ENCODE measurements around the gene TMEM50A.

DNA sequence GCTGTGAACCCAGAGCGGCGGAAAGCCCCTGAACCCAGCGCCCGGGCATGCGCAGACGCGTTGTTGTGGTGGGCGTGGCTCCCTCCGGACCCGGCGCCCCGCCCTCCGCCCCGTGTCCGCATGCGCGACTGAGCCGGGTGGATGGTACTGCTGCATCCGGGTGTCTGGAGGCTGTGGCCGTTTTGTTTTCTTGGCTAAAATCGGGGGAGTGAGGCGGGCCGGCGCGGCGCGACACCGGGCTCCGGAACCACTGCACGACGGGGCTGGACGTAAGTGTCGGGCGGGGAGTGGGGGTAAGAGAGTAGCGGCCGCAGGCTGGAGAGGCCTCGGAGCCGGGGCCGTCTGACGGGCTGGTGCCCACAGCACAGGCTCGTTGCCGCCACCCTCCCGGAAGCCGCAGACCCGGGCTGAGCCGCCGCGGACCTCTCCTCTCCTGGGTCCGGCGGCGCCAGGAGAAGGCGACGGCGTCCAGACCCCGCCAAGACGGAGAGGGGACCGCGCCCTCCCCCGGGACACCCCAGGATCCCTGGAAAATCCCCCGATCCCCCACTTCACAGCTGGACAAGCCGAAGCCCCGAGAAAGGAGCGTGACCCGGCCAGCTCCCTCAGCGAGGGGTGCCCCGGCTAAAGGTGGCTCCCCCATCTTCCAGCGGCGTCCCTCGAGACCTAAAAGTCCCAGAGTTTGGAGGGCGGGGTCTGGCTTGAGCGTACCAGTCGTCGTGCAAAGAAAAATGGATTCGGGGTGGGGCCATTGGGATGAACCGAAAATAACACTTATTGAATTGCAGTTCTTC, at the start of gene TMEM50A:
- TF ChIP-seq EP300 (IDR thresholded peaks at IDR 0.05) (no peak), PHF8 (IDR thresholded peaks at IDR 0.05; ENCODE audit: borderline replicate concordance, low read depth) (peak; percentile 51), KDM5A (IDR thresholded peaks at IDR 0.05) (no peak)
- TF ChIP-seq, protein P1, sequence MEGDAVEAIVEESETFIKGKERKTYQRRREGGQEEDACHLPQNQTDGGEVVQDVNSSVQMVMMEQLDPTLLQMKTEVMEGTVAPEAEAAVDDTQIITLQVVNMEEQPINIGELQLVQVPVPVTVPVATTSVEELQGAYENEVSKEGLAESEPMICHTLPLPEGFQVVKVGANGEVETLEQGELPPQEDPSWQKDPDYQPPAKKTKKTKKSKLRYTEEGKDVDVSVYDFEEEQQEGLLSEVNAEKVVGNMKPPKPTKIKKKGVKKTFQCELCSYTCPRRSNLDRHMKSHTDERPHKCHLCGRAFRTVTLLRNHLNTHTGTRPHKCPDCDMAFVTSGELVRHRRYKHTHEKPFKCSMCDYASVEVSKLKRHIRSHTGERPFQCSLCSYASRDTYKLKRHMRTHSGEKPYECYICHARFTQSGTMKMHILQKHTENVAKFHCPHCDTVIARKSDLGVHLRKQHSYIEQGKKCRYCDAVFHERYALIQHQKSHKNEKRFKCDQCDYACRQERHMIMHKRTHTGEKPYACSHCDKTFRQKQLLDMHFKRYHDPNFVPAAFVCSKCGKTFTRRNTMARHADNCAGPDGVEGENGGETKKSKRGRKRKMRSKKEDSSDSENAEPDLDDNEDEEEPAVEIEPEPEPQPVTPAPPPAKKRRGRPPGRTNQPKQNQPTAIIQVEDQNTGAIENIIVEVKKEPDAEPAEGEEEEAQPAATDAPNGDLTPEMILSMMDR (IDR thresholded peaks at IDR 0.05) = no peak

All from A549 (cell line).